ENCODE data around the gene KRT9.

DNA sequence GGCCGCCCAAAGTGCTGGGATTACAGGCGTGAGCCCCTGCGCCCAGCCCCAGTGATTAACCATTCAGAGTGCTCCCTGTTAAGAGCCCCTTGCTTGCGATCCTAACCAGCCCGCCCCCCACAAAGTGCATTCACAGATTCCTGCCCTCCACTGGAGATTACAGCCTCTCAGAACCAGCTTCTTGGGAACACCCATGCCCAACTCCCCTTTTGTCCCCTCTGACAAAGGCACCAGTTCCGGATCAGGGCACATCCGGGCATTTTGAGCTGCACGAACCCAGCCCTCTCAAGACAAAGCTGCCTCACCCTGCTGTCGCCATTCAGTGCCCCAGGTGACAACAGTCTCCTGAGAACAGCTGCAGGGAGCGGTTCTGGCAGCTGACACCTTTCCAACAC lies 42.9 kb downstream of the KRT9 start:
- no peak for TF ChIP-seq POLR2AphosphoS5 (IDR thresholded peaks at IDR 0.05)
- TF ChIP-seq, protein P1, sequence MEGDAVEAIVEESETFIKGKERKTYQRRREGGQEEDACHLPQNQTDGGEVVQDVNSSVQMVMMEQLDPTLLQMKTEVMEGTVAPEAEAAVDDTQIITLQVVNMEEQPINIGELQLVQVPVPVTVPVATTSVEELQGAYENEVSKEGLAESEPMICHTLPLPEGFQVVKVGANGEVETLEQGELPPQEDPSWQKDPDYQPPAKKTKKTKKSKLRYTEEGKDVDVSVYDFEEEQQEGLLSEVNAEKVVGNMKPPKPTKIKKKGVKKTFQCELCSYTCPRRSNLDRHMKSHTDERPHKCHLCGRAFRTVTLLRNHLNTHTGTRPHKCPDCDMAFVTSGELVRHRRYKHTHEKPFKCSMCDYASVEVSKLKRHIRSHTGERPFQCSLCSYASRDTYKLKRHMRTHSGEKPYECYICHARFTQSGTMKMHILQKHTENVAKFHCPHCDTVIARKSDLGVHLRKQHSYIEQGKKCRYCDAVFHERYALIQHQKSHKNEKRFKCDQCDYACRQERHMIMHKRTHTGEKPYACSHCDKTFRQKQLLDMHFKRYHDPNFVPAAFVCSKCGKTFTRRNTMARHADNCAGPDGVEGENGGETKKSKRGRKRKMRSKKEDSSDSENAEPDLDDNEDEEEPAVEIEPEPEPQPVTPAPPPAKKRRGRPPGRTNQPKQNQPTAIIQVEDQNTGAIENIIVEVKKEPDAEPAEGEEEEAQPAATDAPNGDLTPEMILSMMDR (IDR thresholded peaks at IDR 0.05) = no peak

All from upper lobe of left lung (tissue), 4 donors.